Sigmoid colon (tissue), 4 donors: Measurements from ENCODE around the gene KANK4.

Experiments used
- EP300 ChIP-seq, 4 donors: sonication (generic); formaldehyde crosslinking; IDR thresholded peaks; one replicate each; pipeline ENCODE4 v1.6.1; 2017; ENCODE audit warnings: antibody characterized with exemption in 4 of 4
- POLR2A ChIP-seq, 2 donors: fragments of 450-650 bp; IDR thresholded peaks; one replicate each; pipeline ENCODE4 v1.6.1; 2016; ENCODE audit warnings: antibody characterized with exemption in 2 of 2, mild to moderate bottlenecking in 2 of 2, moderate library complexity in 2 of 2
- TF ChIP-seq, protein P1 (sequence below), 4 experiments: fragments of 450-650 bp in 3 of 4; fragments of 200-600 bp in 1 of 4; IDR thresholded peaks; one replicate each; pipeline ENCODE4 v1.5.1; 2016 to 2019; ENCODE audit warnings: antibody characterized with exemption in 4 of 4, mild to moderate bottlenecking in 3 of 4, moderate library complexity in 2 of 4

DNA sequence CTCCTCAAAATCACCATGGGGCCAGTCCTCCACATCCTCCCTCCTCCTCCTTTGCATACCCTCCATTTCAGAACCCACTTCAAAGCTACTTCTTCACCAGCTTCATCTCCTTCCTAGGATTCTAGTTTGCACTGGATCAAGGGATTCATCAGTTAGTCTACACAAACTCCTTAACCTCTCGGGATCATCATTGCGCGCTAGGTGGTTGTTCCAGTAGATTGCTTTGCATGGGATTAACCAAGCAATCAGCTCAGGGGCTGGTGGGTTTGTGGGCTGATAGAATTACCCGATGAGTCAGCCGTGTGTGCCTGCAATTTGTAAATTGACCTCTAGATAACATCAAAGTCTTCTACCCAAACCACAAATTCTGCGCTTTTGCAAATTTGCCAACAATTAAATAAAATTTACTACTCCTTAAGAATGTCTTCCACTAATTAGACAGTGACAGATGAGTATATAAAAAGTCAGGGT lies 7.7 kb downstream of the KANK4 start:
- TF ChIP-seq, protein P1, sequence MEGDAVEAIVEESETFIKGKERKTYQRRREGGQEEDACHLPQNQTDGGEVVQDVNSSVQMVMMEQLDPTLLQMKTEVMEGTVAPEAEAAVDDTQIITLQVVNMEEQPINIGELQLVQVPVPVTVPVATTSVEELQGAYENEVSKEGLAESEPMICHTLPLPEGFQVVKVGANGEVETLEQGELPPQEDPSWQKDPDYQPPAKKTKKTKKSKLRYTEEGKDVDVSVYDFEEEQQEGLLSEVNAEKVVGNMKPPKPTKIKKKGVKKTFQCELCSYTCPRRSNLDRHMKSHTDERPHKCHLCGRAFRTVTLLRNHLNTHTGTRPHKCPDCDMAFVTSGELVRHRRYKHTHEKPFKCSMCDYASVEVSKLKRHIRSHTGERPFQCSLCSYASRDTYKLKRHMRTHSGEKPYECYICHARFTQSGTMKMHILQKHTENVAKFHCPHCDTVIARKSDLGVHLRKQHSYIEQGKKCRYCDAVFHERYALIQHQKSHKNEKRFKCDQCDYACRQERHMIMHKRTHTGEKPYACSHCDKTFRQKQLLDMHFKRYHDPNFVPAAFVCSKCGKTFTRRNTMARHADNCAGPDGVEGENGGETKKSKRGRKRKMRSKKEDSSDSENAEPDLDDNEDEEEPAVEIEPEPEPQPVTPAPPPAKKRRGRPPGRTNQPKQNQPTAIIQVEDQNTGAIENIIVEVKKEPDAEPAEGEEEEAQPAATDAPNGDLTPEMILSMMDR (IDR thresholded peaks at IDR 0.05), result no peak
- no peak for TF ChIP-seq POLR2A (IDR thresholded peaks at IDR 0.05)
- TF ChIP-seq EP300 (IDR thresholded peaks at IDR 0.05), result no peak
